HUDEP-2 (cell line): Measurements from ENCODE around the gene OCSTAMP.

Experiments
- DNase-seq, 76 experiments: peaks; one replicate each; lab custom pipeline; 2025; ENCODE audit not compliant: unreplicated experiment in 76 of 76; lab: John Stamatoyannopoulos, UW

Gene OCSTAMP

DNA sequence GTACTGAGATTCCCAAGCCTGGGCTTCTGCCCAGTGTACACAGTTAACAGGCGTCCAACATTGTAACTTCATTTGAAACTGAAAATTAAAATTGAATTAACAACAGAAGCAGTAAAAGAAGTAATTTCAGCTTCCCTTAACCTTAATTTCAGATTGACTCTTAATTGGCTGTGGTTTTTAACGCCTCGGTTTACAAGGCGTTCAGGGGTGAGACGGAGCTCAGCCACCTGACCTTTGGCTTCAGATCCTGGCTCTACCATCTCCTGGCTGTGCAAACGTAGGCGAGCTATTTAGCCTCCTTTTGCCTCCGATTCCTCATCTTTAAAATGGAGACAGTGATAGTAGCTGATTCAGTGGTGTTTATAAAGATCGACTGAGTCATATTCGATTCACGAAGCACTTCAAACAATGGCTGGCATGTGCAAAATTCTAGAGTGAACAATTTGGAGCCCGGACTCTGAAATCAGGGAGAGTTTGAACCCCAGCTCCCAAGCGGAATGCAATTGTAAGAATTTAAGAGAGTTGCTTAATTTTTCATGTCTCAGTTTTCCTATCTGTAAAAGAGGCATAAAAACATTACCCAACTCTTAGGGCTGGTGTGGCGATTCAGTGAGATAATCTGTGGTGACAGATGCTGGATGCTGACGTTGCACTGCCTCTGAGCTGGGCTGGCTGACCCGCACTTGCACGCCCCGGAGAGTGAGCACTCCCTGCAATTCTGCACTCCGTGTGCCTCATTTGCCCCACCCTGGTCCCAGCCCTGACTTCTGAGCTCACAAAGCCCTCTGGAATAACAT, 23.5 kb upstream of the OCSTAMP start:
- DNase-seq, result no peak

DNA sequence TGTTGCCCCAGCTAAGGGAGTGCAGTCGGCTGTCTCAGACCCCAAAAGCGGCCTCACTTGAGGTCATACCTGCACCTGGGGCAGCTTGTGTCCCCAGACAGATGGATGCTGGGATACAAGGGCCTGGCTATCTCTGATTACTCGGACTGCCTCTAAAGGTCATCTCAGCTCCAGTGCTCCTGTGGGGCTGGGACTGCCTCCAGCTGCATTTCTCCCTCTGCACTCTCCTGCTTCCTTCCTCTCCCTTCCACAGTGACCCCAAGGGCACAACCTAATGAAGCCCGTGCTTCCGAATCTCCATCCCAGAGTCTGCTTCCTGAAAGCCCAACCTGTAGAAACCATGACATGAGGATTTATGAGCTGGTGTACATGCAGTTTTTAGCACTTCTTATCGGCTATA, 22.8 kb upstream of the OCSTAMP start:
- DNase-seq, result no peak

DNA sequence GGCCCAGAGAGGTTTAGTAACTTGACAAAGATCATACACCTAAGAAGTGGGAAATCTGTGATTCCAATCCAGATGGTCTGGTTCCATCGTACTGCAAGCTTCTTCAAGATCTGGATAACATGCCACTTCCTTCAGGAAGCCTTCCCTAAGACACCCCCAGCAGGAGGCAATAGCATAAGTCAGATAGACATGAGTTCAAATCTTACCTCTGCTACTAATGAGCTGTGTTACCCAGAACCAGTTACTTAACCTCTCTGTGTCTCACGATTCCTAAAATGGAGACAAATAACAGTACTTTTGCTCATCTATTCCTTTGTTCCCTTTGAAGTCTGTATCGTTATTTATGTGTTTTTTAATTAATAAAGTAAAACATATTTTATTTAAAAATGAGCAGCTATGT, 22.3 kb upstream of the OCSTAMP start:
- no peak for DNase-seq

DNA sequence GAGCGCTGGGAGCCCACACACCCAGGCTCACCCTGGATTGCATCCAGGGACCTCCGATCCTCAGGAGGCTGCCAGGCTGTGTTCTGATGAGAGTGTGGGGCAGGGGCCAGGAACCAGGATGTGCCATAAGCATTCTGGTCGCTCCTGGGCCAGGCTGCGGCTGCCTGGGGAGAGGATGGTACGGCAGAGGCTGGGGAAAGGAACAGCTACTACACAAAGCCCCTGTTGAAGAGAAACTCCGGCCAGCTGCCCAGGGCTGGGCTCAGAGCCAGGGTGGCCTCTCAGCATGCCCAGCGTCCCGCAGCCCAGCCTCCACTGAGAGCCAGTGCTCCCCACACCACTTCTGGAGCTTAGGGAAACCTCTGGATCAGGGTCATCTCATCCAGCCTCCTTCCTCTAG, 21.7 kb upstream of the OCSTAMP start:
- DNase-seq, result no peak

DNA sequence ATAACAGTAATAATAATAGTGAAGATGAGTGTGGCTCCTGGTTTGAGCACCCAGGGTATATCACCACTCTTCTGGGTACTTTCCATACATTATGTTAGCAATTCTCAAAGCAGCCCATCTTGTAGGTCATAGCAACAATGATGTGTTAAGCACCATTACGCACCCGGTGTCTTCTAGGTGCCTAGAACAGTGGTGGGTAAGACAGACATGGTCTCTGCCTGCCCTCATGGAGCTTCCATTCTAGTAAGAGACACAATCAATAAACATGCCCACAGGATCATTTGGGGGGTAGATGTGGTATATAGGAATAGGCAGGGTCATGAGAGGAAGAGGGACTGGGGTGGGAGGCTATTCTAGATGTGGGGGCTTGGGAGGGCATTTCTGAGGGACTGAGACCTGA, 21.0 kb upstream of the OCSTAMP start:
- DNase-seq, result no peak

DNA sequence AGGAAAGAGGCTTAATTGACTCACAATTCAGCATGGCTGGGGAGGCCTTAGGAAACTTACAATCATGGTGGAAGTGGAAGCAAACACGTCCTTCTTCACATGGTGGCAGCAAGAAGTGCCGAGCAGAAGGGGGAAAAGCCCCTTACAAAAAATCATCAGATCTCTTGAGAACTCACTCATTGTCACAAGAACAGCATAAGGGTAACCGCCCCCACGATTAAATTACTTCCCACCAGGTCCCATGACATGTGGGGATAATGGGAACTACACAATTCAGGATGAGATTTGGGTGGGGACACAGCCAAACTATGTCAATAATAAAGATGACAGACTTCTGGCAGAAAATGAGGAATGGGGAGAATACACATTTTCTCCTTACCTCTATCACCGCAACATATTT, 20.5 kb upstream of the OCSTAMP start:
- DNase-seq, result no peak

DNA sequence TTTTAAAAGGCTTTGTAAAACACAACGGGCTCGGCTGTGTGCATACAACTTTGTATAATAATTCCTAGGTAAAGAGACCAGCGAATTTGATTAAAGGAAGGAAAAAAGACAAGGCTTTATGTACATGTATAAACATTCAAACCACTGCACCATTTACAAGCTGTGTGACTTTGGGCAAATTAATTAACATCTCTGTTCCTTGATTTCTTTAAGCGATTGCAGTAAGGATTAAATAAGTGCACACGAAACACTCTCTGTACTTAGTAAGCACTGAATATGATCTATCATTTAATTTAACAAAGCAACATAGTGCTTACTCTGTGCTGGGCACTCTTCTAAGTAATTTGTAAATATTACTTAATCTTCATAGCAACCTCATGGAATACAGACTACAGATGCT, 19.5 kb upstream of the OCSTAMP start:
- no peak for DNase-seq

DNA sequence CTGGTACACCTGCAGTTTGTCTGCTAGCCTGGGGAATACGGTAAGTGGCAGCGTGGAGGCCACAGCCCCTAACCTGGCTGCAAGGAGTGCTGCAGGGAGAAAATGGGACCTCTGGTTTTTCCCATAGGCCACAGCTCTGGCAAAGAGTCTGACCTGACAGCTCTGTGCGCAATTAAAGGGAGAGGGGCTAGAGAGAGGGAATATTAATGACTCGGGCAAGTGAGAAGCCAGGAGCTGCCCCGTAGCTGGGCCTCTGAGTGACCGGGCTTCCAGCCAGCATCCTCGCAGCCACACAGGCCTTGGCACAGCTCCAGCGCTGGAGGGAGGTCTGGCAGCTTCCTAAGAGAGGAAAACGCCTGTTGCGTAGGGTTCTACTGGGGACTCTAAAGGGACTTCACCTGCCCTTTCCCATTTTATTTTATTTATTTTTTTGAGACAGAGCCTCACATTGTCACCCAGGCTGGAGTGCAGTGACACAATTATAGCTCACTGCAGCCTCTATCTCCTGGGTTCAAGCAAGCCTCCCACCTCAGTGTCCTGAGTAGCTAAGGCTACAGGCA, 18.2 kb upstream of the OCSTAMP start:
- DNase-seq, result peak in 56 of 76 experiments; percentile 2 to 86 (median 26)

DNA sequence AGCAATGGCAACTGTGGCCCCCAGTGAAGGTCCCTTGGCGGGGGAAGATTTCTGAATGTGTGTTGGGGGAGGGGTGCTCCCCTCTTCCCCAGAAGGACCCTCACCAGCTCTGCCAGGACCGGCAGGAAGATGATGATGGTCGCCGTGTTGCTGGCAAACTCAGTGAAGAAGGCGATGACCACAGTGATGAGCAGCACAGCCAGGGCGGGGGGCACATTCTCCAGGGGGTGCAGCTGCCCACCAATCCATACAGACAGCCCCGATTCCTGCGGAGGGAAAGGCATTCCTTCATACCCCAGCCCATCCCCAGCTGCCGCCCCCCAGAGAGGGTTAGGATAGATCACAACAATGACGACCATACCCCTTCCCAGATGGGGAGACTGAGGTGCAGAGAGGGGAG, 15.7 kb upstream of the OCSTAMP start:
- DNase-seq, result no peak

DNA sequence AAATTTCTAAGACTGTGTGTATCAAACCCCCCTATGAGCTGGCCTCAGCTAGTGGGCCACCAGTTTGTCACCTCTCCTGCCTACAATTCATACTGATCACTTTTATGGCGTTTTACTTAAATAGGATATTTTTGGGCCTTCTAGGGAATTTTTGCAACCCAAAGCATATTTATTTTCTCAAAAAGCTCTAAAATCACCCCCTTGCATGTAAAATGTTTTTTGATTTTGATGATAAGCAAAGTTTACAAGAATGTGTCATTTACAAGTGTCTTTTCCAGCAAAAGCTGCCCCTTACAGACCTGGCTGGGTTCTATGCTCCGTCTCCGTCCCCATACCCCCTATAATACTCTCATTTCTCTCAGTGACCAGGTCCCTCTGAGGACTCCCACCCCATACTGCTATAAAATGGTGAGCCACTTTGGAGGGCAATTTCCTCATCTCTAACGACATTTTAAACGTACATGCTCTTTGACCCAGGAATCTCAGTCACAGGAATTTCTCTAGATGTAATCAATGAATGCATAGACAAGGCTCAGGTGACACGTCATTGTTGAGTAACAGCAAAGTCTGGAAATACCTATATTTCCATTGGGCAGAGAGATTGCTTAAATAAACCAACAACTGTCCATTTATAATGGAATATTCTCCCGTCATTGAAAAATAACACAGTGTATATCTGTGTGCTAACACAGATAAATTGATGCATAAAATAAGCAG, 13.9 kb upstream of the OCSTAMP start:
- DNase-seq, result no peak

DNA sequence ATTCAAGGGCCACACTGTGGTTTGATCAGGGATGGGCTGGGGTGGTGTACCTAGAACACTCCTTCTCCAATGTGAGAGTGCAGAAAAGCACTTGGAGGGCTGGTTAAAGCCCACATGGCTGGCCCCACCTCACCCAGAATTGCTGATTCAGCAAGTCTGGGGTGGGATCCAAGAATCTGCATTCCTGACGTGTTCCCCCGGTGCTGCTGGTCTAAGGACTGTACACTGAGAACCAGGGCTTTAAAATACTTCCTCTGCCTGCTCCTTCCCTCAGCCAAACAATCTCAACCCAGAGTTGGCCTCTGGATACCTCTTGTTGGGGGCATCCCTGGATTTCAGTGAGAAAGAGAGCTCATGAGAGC, 13.4 kb upstream of the OCSTAMP start:
- peak in 8 of 76 experiments; percentile 1 to 27 (median 8) for DNase-seq

DNA sequence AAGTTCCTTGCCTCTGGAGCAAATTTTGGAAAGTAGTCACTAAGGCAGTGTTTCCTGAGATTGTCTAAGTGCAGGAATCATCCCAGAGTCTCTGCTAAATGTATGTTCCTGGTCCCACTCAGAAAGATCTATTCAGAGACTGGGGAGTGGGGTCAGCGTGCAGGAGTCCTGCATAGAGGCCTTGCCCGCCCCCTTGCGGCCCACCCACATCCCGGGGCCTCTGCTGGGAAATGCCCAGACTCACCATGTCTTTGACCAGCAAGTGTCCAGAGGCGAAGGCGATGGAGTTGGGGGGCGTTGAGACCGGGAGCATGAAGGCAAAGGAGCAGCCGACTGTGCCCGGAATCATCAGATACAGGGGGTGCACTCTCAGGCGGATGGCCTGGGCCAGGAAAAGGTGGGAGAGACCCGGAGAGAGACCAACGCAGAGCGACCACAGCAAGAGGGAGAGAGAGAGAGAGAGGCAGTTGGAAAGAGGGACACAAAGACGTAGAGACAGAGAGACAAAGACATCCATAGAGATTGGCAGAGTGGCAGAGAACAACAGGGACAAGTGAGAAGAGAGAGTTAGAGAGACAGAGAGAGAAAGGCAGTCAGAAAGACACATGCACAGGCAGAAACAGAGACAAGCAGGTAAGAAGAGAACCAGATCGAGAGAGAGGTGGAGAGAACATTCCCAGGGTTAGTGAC, 12.9 kb upstream of the OCSTAMP start:
- DNase-seq, result no peak

DNA sequence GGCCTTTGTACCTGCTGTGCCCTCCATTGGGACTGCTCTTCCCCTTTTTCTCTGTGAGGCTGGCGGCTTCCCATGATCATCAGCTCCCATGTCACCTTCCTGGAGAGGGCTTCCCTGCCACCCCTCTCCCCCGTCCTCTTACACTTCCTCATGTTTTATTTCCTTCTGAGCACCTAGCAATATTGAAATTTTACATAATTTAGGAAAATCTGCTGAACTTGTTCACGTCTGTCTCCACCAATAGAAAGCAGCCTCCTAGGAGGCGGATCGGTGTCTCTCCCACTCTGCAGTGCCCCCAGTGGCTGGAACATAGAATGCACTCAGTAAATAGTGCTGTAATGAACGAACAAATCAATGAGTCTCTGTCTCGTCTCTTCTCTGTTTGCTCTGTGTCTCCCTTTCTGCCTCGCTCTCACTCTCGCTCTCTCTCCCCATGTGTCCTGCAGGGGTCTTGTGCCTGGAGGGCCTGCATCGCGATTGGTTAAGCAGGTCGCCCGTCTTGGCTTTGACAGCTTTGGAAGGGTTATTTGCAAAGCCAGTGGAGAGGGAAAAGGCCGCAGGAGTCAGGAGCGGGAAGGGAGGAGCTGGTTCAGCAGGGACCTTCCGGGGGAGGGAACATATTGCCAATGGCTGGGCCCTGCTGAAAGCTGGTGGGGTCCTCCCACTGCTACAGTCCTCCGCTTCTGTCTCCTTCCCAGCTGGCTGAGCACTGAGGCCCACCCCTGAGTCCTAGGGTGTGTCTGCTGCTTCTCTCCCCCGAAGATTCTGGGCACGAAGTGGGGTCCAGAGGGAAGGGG, 12.1 kb upstream of the OCSTAMP start:
- DNase-seq, result peak in 46 of 76 experiments; percentile 2 to 55 (median 24)

DNA sequence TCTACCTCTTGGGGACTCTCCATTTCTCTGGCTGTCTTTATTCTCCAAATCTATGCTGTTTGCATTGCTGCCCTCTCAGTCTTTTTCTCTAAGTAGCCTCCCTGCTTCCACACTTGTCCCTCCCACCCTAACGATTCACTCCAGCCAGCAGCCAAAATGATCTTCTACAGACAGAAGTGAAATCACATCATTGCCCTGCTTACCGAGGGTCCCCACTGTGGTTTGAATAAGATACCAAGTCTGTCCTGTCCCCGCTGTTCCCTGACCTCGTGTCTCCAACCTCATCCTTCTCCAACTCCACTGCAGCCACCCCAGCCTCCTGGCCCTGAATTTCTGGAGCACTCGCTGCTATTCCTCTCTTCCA, 11.5 kb upstream of the OCSTAMP start:
- no peak for DNase-seq

DNA sequence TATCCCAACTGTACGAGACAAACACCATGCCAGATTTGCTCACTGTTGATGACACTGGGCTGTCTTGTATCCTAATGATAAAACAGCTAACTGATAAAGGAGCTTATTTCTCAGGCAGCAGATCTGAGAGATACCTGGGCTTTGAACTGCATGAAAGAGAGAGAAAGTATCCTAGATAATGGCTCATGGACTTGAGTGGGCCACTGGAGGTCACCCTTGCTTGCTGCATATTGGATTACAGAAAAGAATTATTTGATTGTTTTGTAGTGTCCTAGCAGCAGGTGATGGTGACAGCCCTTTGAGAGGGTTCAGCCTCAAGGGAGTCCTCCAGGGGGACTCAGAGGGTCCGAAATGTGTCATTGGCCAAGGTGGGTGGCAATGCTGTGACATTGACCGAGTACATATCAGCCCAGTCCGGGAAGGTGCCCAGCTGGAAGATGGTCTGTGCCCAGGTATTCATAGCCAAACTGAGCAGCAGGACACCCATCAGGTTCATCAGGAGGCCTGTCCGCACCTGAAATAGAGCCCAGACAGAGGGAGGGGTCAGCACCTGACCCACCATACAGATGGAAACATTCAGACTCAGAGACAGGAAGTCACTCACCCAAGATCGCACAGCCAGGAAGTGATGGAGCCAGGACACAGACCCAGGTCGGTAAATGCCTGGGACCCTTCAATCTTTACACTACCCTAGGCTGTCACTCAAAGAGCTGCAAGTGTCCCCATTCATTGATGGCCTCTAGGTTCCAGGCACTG, 9.4 kb upstream of the OCSTAMP start:
- peak in 2 of 76 experiments; percentile 7 to 11 for DNase-seq

DNA sequence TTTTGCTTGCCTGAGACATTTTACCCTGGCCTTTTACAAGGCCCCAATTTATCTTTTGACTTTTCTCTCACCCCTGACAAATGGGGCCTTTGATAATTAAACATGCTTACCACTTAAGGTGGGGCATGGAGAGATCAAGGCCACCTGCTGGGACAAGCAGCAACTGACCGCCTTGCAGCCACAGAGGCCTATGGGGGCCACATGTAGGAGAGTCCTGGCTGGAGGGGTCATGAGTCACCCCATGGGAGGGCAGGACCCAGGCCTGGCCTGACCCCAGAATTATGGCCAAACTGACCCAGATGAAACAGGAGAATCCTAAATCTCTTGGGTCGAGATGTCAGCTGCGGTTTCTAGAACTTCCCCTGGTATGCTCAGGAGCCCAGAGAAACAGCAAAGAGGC, 8.5 kb upstream of the OCSTAMP start:
- DNase-seq, result no peak

DNA sequence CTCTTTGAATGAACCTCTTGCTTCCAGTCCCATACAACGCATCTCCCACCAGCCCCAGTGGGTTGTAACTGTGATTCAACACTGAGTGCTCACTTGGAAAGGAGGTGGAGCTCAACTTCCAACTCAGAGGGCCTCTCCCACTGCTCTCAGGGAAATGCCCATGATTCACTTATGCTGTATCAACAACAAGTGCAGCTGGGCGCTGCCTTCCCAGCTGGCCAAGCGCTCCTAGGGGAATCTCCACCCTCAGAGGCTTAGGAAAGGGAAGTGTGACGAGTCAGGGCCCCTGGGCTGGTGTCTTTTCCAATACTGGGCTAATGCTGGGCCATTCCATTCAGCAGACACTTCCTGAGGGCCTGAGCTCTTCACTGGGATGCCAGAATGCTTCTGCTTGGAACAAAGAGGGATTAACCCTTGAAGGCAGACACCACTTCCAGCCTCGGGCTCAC, 8.1 kb upstream of the OCSTAMP start:
- DNase-seq, result no peak

DNA sequence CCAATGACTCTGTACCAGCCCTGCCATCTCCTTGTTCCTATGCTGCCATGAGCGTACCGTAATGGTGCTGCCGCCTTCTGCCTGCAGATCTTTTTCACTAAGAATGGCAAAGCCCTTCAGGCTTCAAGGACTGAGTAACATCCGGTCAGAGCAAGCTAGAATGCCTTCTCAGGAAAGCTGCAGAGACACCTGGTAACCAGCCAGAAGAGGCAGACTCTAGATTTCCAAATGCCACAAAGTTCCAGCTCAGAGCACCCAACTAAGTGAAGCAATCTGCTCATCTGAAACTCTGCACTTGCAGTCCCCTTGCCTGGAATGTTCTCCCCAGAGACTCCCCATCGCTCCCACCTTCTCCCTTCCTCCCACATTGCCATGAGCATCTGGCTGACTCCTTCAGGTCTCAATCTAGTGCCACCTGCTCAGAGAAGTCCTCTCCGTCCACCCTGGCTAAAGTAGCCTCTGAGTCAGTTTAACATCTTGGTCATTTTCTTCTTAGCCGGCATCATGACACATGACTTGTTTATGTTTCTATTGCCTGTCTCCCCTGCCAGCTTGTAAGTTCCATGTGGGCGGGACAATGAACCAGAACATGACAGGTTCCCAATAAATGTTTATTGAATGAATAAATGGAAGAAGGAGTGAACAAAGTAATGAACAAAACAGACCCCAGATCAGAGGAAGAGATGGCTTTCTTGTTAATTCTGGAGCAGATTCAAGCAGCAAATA, 6.9 kb upstream of the OCSTAMP start:
- no peak for DNase-seq

DNA sequence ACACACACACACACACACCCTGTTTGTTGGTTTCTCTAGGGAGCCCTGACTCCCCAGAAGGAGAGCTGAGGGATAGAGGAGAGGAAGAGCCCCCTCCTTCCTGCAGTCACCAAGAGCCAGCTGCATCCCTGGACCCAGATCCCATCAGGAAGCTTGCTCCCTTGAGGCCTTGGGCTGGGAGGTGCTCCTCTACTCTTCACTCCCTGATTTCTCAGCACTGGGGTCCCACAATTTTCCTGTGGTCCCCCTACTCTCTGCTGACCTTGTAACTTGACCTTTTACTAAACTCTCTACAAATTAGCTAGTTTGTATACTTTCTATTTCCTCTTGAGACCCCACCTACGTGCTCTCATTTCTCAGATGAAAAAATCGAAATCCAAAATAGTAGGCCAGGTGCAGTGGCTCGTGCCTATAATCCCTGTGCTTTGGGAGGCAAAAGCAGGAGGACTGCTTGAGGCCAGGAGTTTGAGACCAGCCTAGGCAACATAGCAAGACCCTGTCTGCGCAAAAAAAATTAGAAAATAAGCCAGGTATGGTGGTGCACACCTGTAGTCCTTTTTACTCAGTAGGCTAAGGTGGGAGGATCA, 5.0 kb upstream of the OCSTAMP start:
- DNase-seq, result no peak
